WI38 (cell line): Measurements from ENCODE around the gene MLST8.

ENCODE experiments used
- H3K4me3 ChIP-seq: 2 replicates; pipeline ENCODE4 v1.5.1; 2011; ENCODE audit warnings: low read depth, mild to moderate bottlenecking, control low read depth, low read length
- TF ChIP-seq, protein P1 (sequence below): IDR thresholded peaks from 2 replicates; pipeline ENCODE4 v1.5.1; 2012; ENCODE audit warnings: low read depth, mild to moderate bottlenecking, control low read depth, low read length

MLST8 gene

DNA sequence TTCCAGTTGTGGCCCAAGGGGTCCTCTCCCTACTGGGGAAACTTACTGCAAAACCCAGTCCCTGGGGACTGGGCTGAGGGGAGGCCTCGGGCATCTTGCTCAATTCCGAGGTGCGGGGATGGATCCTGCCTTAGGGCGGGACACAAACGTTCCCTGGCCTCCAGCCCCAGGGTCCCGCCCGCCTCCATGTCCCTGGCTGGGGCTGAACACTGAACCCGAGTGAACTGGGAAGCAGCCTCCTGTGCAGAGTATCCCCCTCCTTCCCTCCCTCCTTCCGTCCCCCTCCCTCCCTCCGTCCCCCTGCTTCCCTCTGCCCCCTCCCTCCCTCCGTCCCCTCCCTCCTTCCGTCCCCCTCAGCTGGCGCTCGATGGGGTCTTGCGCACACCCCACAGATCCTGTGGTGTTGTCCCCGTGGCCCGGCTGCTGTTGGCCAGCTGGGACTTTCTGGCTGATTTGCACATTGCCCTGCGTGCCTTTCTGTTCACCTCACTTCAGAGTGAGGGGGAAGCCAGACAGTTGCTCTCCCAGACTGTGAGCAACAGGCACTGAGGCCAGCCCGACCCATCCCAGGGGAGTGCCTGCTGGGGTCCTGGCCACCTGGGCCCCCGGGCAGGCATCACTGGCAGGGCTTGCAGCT lies 44.2 kb upstream of the MLST8 start:
- no peak overlapping the region for H3K4me3 ChIP-seq
- TF ChIP-seq, protein P1, sequence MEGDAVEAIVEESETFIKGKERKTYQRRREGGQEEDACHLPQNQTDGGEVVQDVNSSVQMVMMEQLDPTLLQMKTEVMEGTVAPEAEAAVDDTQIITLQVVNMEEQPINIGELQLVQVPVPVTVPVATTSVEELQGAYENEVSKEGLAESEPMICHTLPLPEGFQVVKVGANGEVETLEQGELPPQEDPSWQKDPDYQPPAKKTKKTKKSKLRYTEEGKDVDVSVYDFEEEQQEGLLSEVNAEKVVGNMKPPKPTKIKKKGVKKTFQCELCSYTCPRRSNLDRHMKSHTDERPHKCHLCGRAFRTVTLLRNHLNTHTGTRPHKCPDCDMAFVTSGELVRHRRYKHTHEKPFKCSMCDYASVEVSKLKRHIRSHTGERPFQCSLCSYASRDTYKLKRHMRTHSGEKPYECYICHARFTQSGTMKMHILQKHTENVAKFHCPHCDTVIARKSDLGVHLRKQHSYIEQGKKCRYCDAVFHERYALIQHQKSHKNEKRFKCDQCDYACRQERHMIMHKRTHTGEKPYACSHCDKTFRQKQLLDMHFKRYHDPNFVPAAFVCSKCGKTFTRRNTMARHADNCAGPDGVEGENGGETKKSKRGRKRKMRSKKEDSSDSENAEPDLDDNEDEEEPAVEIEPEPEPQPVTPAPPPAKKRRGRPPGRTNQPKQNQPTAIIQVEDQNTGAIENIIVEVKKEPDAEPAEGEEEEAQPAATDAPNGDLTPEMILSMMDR = no peak

DNA sequence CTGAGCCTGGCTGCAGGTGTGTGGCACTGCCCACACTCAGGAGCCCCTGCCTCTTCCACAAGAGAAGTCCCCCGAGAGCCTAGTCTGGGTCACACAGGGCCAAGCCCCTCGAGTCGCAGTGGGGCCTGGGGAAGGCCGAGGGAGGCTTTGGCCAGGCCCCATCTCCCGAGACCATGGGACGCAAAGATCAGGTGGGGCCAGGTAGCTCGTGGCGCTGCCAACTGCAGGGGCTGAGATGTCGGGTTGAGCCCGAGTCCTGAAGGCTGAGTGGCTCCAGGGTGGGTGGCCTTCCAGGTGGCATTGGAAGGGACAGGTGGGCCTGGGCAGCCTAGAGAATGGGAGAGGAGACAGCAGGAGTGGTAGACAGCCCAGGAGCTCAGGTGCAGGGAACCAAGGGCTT lies 43.3 kb upstream of the MLST8 start:
- H3K4me3 ChIP-seq = no peak overlapping the region
- TF ChIP-seq, protein P1 = no peak

DNA sequence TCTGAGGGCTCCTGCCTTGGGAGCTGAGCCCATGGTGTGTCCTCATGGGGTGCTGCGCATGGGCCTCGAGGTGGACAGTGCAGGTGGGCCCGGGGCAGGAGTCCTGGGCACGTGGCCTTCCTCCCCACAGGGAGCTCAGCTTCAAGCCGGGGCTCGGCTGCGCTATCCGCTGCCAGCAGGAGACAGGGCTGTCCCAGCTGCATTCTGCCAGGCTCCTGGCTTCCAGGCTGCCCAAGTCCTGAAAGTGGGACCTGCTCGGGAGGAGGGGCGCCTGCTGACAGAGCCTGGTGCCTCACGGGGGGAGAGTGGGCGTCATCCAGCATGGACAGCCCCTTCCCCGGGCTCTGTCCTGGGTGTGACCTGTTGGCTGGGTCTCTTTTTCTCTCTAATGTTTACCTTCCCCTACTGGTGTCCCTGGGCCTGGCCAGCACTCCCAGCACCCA lies 42.6 kb upstream of the MLST8 start:
- H3K4me3 ChIP-seq = no peak overlapping the region
- TF ChIP-seq, protein P1 = no peak

DNA sequence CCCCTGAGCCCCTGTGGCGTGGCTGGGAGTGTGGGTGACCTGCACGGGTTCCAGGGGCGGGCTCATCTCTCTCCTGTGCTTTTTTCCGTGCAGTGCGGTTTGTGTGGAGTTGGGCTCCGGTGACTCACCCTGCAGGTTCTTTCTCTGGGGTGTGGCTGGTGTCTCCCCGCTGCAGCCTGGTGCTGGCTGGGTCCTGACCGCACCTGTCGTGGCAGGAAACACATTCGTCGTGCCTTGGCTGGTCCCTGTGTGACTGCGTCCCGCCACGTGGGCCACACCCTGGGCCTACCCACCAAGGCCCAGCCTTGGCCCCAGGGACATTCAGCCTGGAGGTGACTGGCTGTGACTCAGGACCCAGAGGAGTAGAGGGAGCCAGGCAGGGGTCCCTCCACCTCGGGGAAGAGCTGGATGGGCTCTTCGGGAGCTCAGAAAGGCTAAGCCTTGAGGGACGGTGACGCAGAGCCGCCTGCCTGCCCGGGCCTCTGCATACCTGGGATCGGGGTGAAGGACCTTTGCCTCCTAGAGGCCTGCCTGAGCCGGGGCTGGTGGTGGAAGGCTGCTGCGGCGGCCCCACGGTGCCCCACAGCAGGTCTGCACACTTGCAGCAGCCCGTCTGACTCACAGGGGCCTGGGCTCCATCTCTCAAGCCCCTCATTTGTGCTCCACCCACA lies 41.9 kb upstream of the MLST8 start:
- TF ChIP-seq, protein P1 = no peak
- no peak overlapping the region for H3K4me3 ChIP-seq

DNA sequence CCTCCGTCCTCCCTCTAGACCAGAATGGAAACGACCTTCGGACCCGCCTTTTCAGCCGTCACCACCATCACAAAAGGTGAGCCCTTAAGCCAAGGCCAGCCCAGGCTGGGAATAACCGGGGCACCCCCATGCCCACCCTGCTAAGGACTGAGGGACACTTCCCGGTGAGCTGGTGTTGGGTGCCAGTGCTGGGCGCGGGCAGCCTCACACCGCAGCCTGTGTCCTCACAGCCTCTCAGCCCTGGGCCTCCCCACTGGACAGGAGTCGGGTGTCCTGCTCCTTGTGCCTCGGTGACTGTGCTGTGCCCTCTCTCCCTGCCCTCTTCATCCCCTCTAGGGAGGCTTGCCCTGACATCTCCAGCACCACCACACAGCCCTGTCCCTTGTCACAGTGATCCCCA lies 39.4 kb upstream of the MLST8 start:
- no peak overlapping the region for H3K4me3 ChIP-seq
- TF ChIP-seq, protein P1 = no peak

DNA sequence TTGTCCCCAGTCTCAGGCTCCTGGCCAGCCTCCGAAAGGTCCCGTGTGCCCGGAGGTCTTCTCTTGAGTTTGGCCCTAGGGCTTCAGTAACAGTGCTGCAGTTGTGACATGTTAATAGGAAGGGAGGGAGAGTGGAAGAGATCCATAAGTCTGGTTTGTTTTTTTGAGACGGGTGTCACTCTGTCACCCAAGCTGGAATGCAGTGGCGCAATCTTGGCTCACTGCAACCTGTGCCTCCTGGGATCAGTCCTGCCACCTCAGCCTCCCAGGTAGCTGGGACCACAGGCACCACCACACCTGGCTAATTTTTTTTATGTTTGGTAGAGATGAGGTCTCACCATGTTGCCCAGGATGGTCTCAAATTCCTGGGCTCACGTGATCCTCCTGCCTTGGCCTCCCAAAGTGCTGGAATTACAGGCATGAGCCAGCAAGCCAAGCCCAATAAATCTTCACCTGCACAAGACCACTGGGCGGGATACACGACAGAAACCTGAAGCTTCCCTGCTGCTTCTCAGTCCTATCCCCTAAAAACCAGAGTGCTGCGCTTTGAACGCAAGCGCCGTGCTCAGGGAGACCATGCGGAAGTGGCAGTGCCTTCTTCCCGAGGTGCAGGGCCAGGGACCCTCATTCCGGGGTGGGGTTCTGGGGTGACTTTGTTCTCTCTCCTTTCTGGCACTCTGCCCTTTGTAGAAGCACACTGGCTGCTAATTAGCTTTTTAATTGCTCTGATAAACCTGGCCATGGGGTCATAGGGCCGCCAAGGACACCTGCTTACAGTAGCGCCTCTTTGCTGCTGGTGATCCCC lies 38.8 kb upstream of the MLST8 start:
- H3K4me3 ChIP-seq = no peak overlapping the region
- TF ChIP-seq, protein P1 = no peak
